ENCODE data around the gene ADCY10. TPM values are rescaled to one million over a fixed set of nuclear protein-coding genes. Genes with fewer than 3 reads are reported as not detected.
"Not testable (repeated sequence)": the region's sequence is repeated elsewhere in the genome, so short reads cannot be mapped to it uniquely, and the experiment has no call there.

The ADCY10 gene
- total RNA-seq, 4 donors from 2014 or later: not detected

GRCh38 chr1:167864392-167865032, 49.4 kb downstream of the ADCY10 start:
- TF ChIP-seq CTCF (IDR thresholded peaks at IDR 0.05) (no peak), EP300 (IDR thresholded peaks at IDR 0.05) (no peak), POLR2A (IDR thresholded peaks at IDR 0.05) (no peak), POLR2AphosphoS5 (IDR thresholded peaks at IDR 0.05) (no peak)
- 70% methylated on average over 6 of the region's 6 CpGs for WGBS
- no peak overlapping the region for H3K4me3 ChIP-seq
- H3K4me1 ChIP-seq: no peaks in the 10 kb centered on the region
- no peak for DNase-seq (ENCODE audit: low spot score in 2 of 2)
- no peaks in the 10 kb centered on the region for H3K9me3 ChIP-seq
- no peaks in the 10 kb centered on the region for H3K27me3 ChIP-seq
- no peaks in the 10 kb centered on the region for H3K36me3 ChIP-seq
- H3K27ac ChIP-seq: no peak overlapping the region

GRCh38 chr1:167863921-167864279, 50.0 kb downstream of the ADCY10 start:
- no peaks in the 10 kb centered on the region for H3K36me3 ChIP-seq
- WGBS: 96% methylated on average over 5 of the region's 5 CpGs
- no peaks in the 10 kb centered on the region for H3K27me3 ChIP-seq
- no peaks in the 10 kb centered on the region for H3K9me3 ChIP-seq
- no peaks in the 10 kb centered on the region for H3K4me1 ChIP-seq
- TF ChIP-seq CTCF (IDR thresholded peaks at IDR 0.05) (no peak), EP300 (IDR thresholded peaks at IDR 0.05) (no peak), POLR2A (IDR thresholded peaks at IDR 0.05) (no peak), POLR2AphosphoS5 (IDR thresholded peaks at IDR 0.05) (no peak)
- no peak overlapping the region for H3K4me3 ChIP-seq
- no peak overlapping the region for H3K27ac ChIP-seq
- no peak for DNase-seq (ENCODE audit: low spot score in 2 of 2)

GRCh38 chr1:167863191-167863920, 50.6 kb downstream of the ADCY10 start:
- H3K4me3 ChIP-seq; H3K4me1 ChIP-seq; DNase-seq (ENCODE audit: low spot score in 2 of 2); H3K36me3 ChIP-seq; H3K9me3 ChIP-seq; H3K27ac ChIP-seq; H3K27me3 ChIP-seq: not testable (repeated sequence)
- 96% methylated on average over 24 of the region's 26 CpGs for WGBS

- Histone ChIP-seq H3K27ac (no peak overlapping the region), H3K36me3 (no peaks in the 10 kb centered on the region), H3K4me1 (no peaks in the 10 kb centered on the region), H3K4me3 (no peak overlapping the region), H3K27me3 (no peaks in the 10 kb centered on the region), H3K9me3 (no peaks in the 10 kb centered on the region)
- no peak for TF ChIP-seq CTCF (IDR thresholded peaks at IDR 0.05)
- TF ChIP-seq EP300 (IDR thresholded peaks at IDR 0.05): no peak
- TF ChIP-seq POLR2A (IDR thresholded peaks at IDR 0.05): no peak
- no peak for TF ChIP-seq POLR2AphosphoS5 (IDR thresholded peaks at IDR 0.05)
- DNase-seq (ENCODE audit: low spot score in 2 of 2): no peak
- WGBS: 100% methylated on average over 1 of the region's 1 CpG
Observed at GRCh38 chr1:167862432-167863076, 51.4 kb downstream of the ADCY10 start.

- TF ChIP-seq POLR2A (IDR thresholded peaks at IDR 0.05) (no peak), CTCF (IDR thresholded peaks at IDR 0.05) (no peak), EP300 (IDR thresholded peaks at IDR 0.05) (no peak), POLR2AphosphoS5 (IDR thresholded peaks at IDR 0.05) (no peak)
- WGBS: 81% methylated on average over 8 of the region's 8 CpGs
- no peak for DNase-seq (ENCODE audit: low spot score in 2 of 2)
- H3K27ac ChIP-seq: no peak overlapping the region
- no peaks in the 10 kb centered on the region for H3K27me3 ChIP-seq
- H3K4me1 ChIP-seq: no peaks in the 10 kb centered on the region
- H3K9me3 ChIP-seq: no peaks in the 10 kb centered on the region
- no peaks in the 10 kb centered on the region for H3K36me3 ChIP-seq
- no peak overlapping the region for H3K4me3 ChIP-seq
Observed at GRCh38 chr1:167861664-167862381, 52.1 kb downstream of the ADCY10 start.
